Measurements from ENCODE around the gene LGALS9. TPM values are rescaled to one million over a fixed set of nuclear protein-coding genes. Genes with fewer than 3 reads are reported as not detected.

Gene LGALS9
- total RNA-seq = 80.7 TPM

GRCh38 chr17:27630607-27631410, at the start of gene LGALS9:
LGALS9 (plus strand) TSS chr17:27631188; CDS start chr17:27631266, 78 bp downstream.
- peak; percentile 70 for DNase-seq (ENCODE audit: low spot score)

- DNase-seq (ENCODE audit: low spot score) = no peak
Measured at GRCh38 chr17:27582696-27583095, 48.3 kb upstream of the LGALS9 start.

- DNase-seq (ENCODE audit: low spot score) = no peak
Measured at GRCh38 chr17:27585153-27585681, 45.8 kb upstream of the LGALS9 start.

GRCh38 chr17:27585792-27586191, 45.2 kb upstream of the LGALS9 start:
- no peak for DNase-seq (ENCODE audit: low spot score)

GRCh38 chr17:27586203-27586721, 44.7 kb upstream of the LGALS9 start:
- no peak for DNase-seq (ENCODE audit: low spot score)

GRCh38 chr17:27588354-27588753, 42.6 kb upstream of the LGALS9 start:
- DNase-seq (ENCODE audit: low spot score) = no peak

GRCh38 chr17:27590864-27591263, 40.1 kb upstream of the LGALS9 start:
- no peak for DNase-seq (ENCODE audit: low spot score)

- DNase-seq (ENCODE audit: low spot score) = no peak
Measured at GRCh38 chr17:27591986-27592385, 39.0 kb upstream of the LGALS9 start.

GRCh38 chr17:27593232-27593856, 37.6 kb upstream of the LGALS9 start:
- DNase-seq (ENCODE audit: low spot score) = no peak

- no peak for DNase-seq (ENCODE audit: low spot score)
Measured at GRCh38 chr17:27593857-27594255, 37.1 kb upstream of the LGALS9 start.

GRCh38 chr17:27595208-27595607, 35.8 kb upstream of the LGALS9 start:
- DNase-seq (ENCODE audit: low spot score) = no peak

GRCh38 chr17:27596096-27596495, 34.9 kb upstream of the LGALS9 start:
- DNase-seq (ENCODE audit: low spot score) = no peak

GRCh38 chr17:27596566-27597187, 34.3 kb upstream of the LGALS9 start:
- no peak for DNase-seq (ENCODE audit: low spot score)

- no peak for DNase-seq (ENCODE audit: low spot score)
Measured at GRCh38 chr17:27597188-27597580, 33.8 kb upstream of the LGALS9 start.

- DNase-seq (ENCODE audit: low spot score) = no peak
Measured at GRCh38 chr17:27597783-27598320, 33.1 kb upstream of the LGALS9 start.

GRCh38 chr17:27598337-27599050, 32.5 kb upstream of the LGALS9 start:
- no peak for DNase-seq (ENCODE audit: low spot score)

- DNase-seq (ENCODE audit: low spot score) = no peak
Measured at GRCh38 chr17:27600471-27600870, 30.5 kb upstream of the LGALS9 start.

- peak; percentile 85 for DNase-seq (ENCODE audit: low spot score)
Measured at GRCh38 chr17:27601069-27601974, 29.7 kb upstream of the LGALS9 start.

GRCh38 chr17:27601975-27602302, 29.0 kb upstream of the LGALS9 start:
- DNase-seq (ENCODE audit: low spot score) = no peak

GRCh38 chr17:27602721-27603420, 28.1 kb upstream of the LGALS9 start:
- DNase-seq (ENCODE audit: low spot score) = peak; percentile 78
